HAP-1 (cell line): ENCODE data around the gene TSPAN4.

Experiments used
- DNase-seq, 2 experiments: peaks; one replicate each; pipeline ENCODE4 v3.0.0-alpha.2; 2016 to 2020; ENCODE audit warnings: low spot score in 2 of 2
- H3K27me3 ChIP-seq: fragments of 250-450 bp; sonication (Bioruptor Pico); 2 replicates; pipeline ENCODE4 v1.5.1; 2020; ENCODE audit warnings: low read depth, mild to moderate bottlenecking, moderate library complexity
- H3K36me3 ChIP-seq: fragments of 250-450 bp; sonication (Bioruptor Pico); replicated peaks from 2 replicates; pipeline ENCODE4 v1.5.1; 2020; ENCODE audit warnings: mild to moderate bottlenecking
- H3K4me1 ChIP-seq: fragments of 250-450 bp; sonication (Bioruptor Pico); 2 replicates; pipeline ENCODE4 v1.5.1; 2020; ENCODE audit warnings: mild to moderate bottlenecking
- H3K4me3 ChIP-seq: fragments of 250-450 bp; sonication (Bioruptor Pico); 2 replicates; pipeline ENCODE4 v1.5.1; 2020; ENCODE audit warnings: mild to moderate bottlenecking, moderate library complexity
- H3K9me3 ChIP-seq: fragments of 250-450 bp; sonication (Bioruptor Pico); 2 replicates; pipeline ENCODE4 v1.5.1; 2020; ENCODE audit warnings: mild to moderate bottlenecking, moderate library complexity
- in situ Hi-C: fragments of 300-500 bp; cut with MboI; formaldehyde crosslinking; loops from 3 replicates; pipeline ENCODE4 v1.14.3; 2020; ENCODE audit warnings: low sequenced_read_pairs, inconsistent platforms, mixed read lengths

Gene TSPAN4

DNA sequence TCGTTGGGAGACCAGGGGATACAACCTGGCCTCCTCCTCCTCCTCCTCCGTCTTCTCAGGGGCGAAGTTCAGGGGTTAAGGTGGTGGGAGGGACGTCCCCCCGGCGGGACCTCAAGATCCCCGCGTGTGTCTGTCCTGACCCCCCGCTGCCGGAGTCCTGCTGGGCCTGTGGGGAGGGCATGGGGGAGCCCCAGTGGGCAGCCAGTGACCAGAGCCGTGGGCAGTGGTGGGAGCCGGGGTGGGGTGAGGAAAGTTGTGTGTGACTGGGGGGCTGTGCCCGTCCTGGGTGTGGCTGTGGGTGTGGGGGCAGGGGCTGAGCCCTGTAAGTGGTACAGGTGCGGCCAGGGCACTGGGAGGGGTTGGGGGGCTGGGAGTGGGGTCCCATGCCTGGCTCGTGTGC is 10.1 kb downstream of the TSPAN4 start:
- Histone ChIP-seq H3K27me3 (no peaks in the 10 kb centered on the region), H3K36me3 (0 out of 2 replicates have a peak, but pooled peaks cover 3% of the 10 kb centered on the region), H3K4me1 (no peaks in the 10 kb centered on the region), H3K9me3 (no peaks in the 10 kb centered on the region), H3K4me3 (no peak overlapping the region)
- in situ Hi-C loops, result loop anchor here (10.0 kb wide), 1 partner anchor 202 kb away; no protein-coding TSS in a partner anchor
- no peak for DNase-seq

DNA sequence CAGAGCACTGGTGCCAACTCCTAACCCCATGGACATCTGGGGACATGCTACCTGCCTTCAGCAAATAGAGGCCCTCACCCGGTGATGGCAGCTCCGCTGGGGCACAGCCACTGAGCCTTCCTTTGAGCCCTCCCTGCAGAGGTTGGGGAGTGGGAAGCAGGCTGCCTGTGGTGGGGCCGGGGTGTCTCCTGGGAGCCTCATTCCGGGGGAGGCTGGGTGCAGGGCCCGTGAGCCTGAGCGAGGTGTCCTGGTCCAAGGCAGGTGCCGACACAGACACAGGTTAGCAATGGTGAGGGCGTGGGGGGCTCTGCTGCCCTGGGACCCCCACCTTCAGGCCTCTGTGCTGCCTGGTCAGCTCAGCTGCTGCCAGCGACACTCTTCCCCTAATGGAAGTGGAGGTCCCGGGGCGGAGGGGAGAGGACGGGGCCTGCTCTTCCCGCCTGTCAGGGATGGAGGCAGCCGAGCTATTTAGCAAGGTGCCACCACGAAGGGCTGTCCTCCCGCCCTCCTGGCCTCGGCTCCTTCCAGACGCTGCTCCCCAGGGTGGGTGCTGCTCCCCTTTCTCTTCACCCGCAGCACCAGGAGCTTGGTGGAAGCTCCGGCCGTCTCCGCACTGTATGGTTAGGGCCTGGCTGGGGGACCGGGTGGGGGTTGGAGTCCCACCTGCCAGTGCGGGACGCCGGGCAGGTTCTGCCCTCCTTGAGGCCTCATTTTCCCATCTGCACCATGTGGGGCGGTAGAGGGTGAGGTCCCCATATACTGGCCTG is 11.2 kb downstream of the TSPAN4 start:
- no peak for DNase-seq
- in situ Hi-C loops, result loop anchor here (10.0 kb wide), 1 partner anchor 201 kb away; no protein-coding TSS in a partner anchor
- Histone ChIP-seq H3K4me1 (no peaks in the 10 kb centered on the region), H3K4me3 (no peak overlapping the region), H3K27me3 (no peaks in the 10 kb centered on the region), H3K36me3 (no peaks in the 10 kb centered on the region), H3K9me3 (no peaks in the 10 kb centered on the region)

DNA sequence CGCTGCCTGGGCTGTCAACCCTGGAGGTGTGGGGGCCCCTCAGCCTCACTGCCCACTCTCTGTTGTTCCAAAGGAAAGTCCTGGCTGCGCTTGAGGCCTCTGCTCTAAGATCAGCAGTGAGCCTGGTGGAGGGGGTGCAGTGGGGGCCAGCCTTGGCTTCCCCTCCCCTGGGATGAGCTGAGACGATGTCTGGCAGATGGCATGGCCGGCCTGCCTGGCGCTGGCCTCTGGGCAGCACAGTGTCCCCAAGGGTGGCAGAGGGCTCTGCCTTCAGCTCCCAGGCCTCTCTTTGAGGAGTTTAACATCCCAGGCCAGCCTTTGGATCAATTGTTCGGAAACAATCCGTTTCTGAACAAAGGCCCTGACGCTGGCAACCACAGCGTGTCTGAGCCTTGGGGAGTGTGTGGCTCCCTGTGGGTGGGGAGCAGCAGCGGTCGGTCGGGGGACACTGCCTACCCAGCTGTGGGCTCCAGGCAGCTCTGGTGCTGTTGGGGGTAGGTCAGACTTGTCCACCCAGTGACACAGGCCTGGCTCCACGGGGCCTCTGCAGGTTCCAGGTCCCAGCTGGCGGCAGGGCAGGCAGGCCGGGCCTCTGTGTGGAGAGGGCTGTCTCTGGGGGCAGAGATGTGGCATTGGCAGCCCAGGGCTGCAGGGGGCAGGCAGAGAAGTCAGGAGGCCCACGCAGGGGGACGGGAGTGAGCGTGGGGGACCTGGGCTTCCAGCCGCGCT is 12.1 kb downstream of the TSPAN4 start:
- no peaks in the 10 kb centered on the region for H3K27me3 ChIP-seq
- H3K36me3 ChIP-seq, result no peaks in the 10 kb centered on the region
- no peaks in the 10 kb centered on the region for H3K4me1 ChIP-seq
- DNase-seq, result no peak
- in situ Hi-C loops, result loop anchor here (10.0 kb wide), 1 partner anchor 200 kb away; no protein-coding TSS in a partner anchor
- no peaks in the 10 kb centered on the region for H3K9me3 ChIP-seq
- H3K4me3 ChIP-seq, result no peak overlapping the region

GRCh38 chr11:855330-855674 is 12.7 kb downstream of the TSPAN4 start:
- H3K9me3 ChIP-seq, result no peaks in the 10 kb centered on the region
- H3K36me3 ChIP-seq, result no peaks in the 10 kb centered on the region
- in situ Hi-C loops, result loop anchor here (10.0 kb wide), 1 partner anchor 199 kb away; no protein-coding TSS in a partner anchor
- no peaks in the 10 kb centered on the region for H3K4me1 ChIP-seq
- no peak for DNase-seq
- no peak overlapping the region for H3K4me3 ChIP-seq
- H3K27me3 ChIP-seq, result no peaks in the 10 kb centered on the region

GRCh38 chr11:855796-856195 is 13.1 kb downstream of the TSPAN4 start:
- Histone ChIP-seq H3K4me3 (no peak overlapping the region), H3K9me3 (no peaks in the 10 kb centered on the region), H3K36me3 (no peaks in the 10 kb centered on the region), H3K27me3 (no peaks in the 10 kb centered on the region), H3K4me1 (no peaks in the 10 kb centered on the region)
- in situ Hi-C loops, result loop anchor here (10.0 kb wide), 1 partner anchor 199 kb away; no protein-coding TSS in a partner anchor
- no peak for DNase-seq

DNA sequence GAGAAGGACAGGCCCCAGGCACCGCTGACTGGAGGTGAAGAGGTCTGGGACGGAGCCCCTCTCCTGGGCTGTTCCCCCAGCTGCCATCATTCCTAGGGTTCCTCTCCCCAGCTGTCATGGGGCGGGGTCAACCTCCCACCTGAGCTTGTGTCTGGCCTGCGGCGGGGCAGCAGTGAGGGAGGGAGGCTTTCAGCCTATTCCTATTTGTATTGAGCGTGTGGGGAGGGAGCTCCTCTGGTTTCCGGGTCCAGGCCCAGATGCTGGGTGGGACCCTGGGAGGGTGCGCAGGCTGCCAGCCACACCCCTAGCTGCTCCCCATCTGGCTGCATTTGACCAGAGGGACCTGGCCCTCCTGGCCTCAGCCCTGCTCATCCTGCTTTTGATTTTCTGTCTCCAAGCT is 13.7 kb downstream of the TSPAN4 start:
- no peaks in the 10 kb centered on the region for H3K9me3 ChIP-seq
- DNase-seq, result no peak
- in situ Hi-C loops, result loop anchor here (10.0 kb wide), 1 partner anchor 198 kb away; no protein-coding TSS in a partner anchor
- H3K4me3 ChIP-seq, result no peak overlapping the region
- H3K27me3 ChIP-seq, result no peaks in the 10 kb centered on the region
- H3K36me3 ChIP-seq, result no peaks in the 10 kb centered on the region
- H3K4me1 ChIP-seq, result no peaks in the 10 kb centered on the region

DNA sequence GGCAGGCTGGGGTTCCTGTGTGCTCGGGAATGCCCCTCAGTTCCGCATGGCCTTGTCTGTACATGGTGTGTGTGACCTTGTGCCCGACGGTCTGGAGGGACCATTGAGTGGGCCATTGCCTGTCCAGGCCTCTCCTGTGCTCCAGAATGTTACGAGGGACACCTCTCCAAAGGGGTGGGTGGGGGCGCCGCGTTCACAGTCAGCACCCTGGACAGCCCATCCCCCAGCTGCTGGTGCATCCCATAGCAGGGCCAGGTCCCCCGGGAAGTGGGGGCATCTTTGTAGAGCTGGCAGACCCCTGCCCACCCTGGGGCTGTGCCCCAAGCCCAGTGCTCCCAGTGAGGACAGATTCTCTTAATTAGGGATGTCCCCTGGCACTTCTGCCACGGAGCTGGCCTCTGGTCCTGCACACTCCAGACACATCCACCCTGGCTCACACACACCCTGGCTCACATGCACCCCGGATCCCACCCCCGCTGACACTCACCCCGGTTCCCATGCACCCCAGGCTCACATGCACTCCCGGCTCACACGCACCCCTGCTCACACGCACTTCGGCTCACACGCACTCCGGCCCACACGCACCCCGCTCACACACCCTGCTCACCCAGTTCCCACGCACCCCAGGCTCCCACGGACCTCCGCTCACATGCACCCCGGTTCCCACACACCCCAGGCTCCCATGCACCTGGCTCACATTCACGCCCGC is 15.6 kb downstream of the TSPAN4 start:
- no peaks in the 10 kb centered on the region for H3K27me3 ChIP-seq
- peaks cover under 1% of the 10 kb centered on the region; the same call in 1 of the 2 replicates for H3K36me3 ChIP-seq
- in situ Hi-C loops, result loop anchor here (10.0 kb wide), 1 partner anchor 197 kb away; no protein-coding TSS in a partner anchor
- no peak for DNase-seq
- H3K9me3 ChIP-seq, result no peaks in the 10 kb centered on the region
- peaks cover 15% of the 10 kb centered on the region for H3K4me1 ChIP-seq
- no peak overlapping the region for H3K4me3 ChIP-seq

DNA sequence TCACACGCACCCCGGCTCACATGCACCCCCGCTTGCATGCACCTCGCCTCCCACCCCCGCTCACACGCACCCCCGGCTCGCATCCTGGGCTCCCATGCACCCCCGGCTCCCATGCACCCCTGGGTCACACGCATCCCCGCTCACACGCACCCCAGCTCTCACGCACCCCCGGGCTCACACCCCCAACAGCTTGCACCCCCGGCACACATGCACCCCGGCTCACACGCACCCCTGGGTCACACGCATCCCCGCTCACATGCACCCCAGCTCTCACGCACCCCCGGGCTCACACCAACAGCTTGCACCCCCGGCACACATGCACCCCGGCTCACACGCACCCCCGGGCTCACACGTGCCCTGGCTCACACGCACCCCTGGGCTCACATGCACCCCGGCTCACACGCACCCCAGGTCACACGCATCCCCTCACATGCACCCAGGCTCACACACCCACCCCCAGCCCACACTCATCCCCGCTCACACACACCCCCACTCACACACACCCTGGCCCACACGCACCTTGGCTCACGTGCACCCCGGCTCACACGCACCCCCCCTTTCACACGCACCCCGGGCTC is 16.2 kb downstream of the TSPAN4 start:
- in situ Hi-C loops, result loop anchor here (10.0 kb wide), 1 partner anchor 196 kb away; no protein-coding TSS in a partner anchor
- Histone ChIP-seq H3K4me3 (no peak overlapping the region), H3K36me3 (peaks cover 7% of the 10 kb centered on the region), H3K9me3 (no peaks in the 10 kb centered on the region), H3K27me3 (no peaks in the 10 kb centered on the region), H3K4me1 (peaks cover 21% of the 10 kb centered on the region)
- DNase-seq, result no peak

- in situ Hi-C loops, result loop anchor here (10.0 kb wide), 1 partner anchor 195 kb away; no protein-coding TSS in a partner anchor
- Histone ChIP-seq H3K27me3 (no peaks in the 10 kb centered on the region), H3K4me3 (no peak overlapping the region), H3K9me3 (no peaks in the 10 kb centered on the region), H3K4me1 (peaks cover 23% of the 10 kb centered on the region), H3K36me3 (peaks cover 14% of the 10 kb centered on the region)
- DNase-seq, result peak in 1 of 2 experiments; percentile 78
Measured at GRCh38 chr11:859394-860131, 16.9 kb downstream of the TSPAN4 start.

GRCh38 chr11:860234-861104 is 17.8 kb downstream of the TSPAN4 start:
- Histone ChIP-seq H3K36me3 (peaks cover 15% of the 10 kb centered on the region), H3K27me3 (no peaks in the 10 kb centered on the region), H3K9me3 (no peaks in the 10 kb centered on the region), H3K4me1 (peaks cover 23% of the 10 kb centered on the region), H3K4me3 (no peak overlapping the region)
- in situ Hi-C loops, result no loop called here
- no peak for DNase-seq

GRCh38 chr11:861105-861479 is 18.4 kb downstream of the TSPAN4 start:
- in situ Hi-C loops, result no loop called here
- peaks cover 23% of the 10 kb centered on the region for H3K4me1 ChIP-seq

DNA sequence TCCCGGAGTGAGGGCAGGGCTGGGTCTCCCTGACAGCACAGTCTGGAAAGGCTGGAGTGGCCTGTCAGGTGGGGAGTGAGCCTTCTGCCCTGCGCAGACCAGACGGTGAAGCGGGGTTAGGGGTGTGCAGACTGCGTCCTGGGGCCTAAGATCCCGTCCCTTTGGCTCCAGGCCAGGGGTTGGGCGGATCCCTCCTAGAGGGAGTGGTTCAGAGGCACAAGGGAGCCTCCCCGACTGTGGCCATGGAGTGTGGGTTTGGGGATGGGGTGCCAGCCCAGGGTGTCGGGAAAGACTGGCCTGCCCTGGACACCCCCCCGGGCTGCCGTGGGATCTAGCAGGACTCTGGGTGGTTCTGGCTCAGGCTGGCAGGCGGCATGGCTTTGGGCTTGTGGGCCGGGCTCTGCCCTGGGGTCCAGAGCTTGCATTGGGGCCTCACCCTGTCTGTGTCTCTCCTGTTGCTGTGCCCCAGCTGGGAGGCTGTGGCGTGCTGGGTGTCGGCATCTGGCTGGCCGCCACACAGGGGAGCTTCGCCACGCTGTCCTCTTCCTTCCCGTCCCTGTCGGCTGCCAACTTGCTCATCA is 19.5 kb downstream of the TSPAN4 start:
- Histone ChIP-seq H3K27me3 (no peaks in the 10 kb centered on the region), H3K9me3 (no peaks in the 10 kb centered on the region), H3K36me3 (peaks cover 29% of the 10 kb centered on the region), H3K4me3 (no peak overlapping the region), H3K4me1 (peaks cover 23% of the 10 kb centered on the region)
- in situ Hi-C loops, result no loop called here
- peak in 1 of 2 experiments; percentile 83 for DNase-seq

More at GRCh38 chr11:861105-861479, 18.4 kb downstream of the TSPAN4 start:
- H3K4me3 ChIP-seq, result no peak overlapping the region
- no peaks in the 10 kb centered on the region for H3K9me3 ChIP-seq
- H3K27me3 ChIP-seq, result no peaks in the 10 kb centered on the region
- peaks cover 20% of the 10 kb centered on the region for H3K36me3 ChIP-seq
- no peak for DNase-seq
